HepG2 (cell line): ENCODE measurements around the gene ASB7.

Experiments used
- CTCF ChIP-seq: sonication (generic); formaldehyde crosslinking; IDR thresholded peaks from 2 replicates; pipeline ENCODE4 v1.5.0; 2020; ENCODE audit warnings: mild to moderate bottlenecking, missing genetic modification reagents, moderate library complexity
- ETV5 ChIP-seq: IDR thresholded peaks from 2 replicates; pipeline ENCODE4 v1.6.1; 2018; ENCODE audit warnings: missing biosample characterization, missing genetic modification reagents, inconsistent platforms, borderline replicate concordance
- YY1 ChIP-seq: IDR thresholded peaks from 2 replicates; pipeline ENCODE4 v1.6.1; 2011; ENCODE audit warnings: low read length, low read depth, moderate library complexity, mild to moderate bottlenecking; ENCODE audit not compliant: insufficient read depth, insufficient replicate concordance
- ZNF383 ChIP-seq: sonication (generic); formaldehyde crosslinking; IDR thresholded peaks from 2 replicates; pipeline ENCODE4 v1.4.0; 2020; ENCODE audit warnings: missing genetic modification reagents, mild to moderate bottlenecking, borderline replicate concordance

GRCh38 chr15:100695048-100695447, 92.7 kb downstream of the ASB7 start:
- TF ChIP-seq ETV5 (CRISPR knock-in tag) (no peak), ZNF383 (CRISPR knock-in tag) (no peak), CTCF (CRISPR knock-in tag) (no peak), YY1 (no peak)
